Kidney glomerular epithelial cell (primary cell): ENCODE results near the gene TSPAN9.

Experiments
- DNase-seq: peaks from one replicate; lab custom pipeline; 2025; lab: John Stamatoyannopoulos, UW

TSPAN9 gene

DNA sequence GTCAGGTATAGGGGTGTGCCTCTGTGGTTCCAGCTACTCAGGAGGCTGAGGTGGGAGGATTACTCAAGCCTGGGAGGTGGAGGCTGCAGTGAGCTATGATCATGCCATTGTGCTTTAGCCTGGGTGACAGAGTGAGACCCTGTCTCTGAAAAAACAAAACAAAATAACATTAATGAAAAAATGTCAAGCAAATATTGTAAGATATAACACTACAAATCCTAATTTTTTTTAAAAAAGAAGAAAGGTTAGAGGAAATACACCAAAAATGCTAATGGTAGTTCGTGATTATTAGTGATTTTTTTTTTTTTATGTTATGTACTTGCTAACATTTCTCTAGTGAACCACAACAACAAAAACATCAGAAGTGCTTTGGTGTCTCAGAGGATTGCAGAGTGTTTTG is 47.7 kb downstream of the TSPAN9 start:
- DNase-seq: no peak

DNA sequence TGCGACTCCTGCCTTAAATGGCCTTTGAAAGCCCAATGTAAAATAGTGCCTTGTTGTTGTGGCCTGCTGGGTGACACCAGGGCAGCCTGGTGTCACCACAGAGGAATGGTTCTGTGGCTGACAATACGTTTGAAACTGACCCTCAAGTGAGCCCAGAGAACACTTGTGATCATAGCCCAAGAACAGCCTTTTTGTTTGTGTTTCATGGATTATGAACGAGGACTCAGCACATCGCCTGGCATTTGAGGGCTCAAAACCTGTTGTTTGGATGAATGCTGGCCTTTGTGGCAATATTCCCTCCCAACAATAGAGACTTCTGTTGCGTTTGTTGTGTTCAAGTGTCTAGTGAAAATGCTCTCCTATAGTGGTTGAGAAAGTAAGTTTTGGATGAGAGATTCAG is 48.5 kb downstream of the TSPAN9 start:
- DNase-seq: no peak

DNA sequence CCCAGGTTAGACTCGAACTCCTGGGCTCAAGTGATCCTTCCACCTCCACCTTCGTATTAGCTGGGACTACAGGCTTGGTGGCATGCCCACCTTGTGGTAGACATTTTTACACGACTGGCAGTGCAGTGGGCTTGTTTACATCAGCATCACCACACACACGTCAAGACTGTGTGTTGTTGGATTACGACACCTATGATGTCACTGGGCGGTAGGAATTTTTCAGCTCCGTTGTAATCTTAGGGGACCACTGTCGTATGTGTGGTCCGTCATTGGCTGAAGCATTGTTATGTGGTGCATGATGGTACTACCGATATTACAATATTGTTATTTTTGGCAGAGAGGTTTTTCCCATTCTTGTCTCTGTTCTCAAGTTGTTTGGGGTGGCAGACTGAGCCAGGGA is 50.7 kb downstream of the TSPAN9 start:
- DNase-seq: no peak

GRCh38 chr12:3128498-3129293 is 51.5 kb downstream of the TSPAN9 start:
- no peak for DNase-seq

DNA sequence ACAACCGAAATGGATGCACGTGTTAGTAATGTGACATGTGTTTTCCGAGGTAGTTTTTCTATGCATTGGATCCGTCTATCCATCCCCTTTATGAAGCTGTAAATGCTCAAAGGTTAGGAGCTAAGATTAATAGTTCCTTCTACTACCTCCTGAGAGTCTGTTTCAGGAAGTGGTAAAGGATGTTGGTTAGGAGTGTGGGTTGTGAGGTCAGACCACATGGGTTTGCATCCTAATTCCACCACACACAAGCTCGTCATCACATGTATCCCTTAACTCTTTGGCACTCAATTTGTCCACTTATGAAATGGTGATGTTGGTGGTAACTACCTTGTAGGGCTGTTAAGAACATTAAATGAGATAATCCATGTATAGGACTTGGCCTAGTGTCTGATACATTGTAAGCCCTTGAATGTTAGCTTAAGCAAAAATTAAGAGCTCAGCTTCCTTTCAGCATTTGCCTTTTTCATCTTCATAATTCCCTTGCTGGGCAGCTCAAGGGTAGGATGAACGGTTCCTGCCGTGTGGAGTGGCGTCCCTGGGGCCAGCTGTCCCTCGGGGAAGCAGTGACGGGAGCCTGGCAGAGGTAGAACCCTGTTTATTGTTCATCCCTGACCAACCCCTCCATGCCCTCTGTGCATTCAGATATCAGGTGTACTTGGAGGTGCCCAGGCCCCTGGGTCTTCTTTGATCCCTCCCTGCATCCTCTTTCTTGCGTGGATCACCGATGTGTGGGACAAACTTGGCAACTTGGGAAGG is 52.3 kb downstream of the TSPAN9 start:
- no peak for DNase-seq

GRCh38 chr12:3130057-3130830 is 53.1 kb downstream of the TSPAN9 start:
- DNase-seq: no peak

GRCh38 chr12:3131129-3131528 is 54.0 kb downstream of the TSPAN9 start:
- DNase-seq: no peak

- no peak for DNase-seq
These were observed 55.6 kb downstream of the TSPAN9 start for GRCh38 chr12:3132636-3133404.

DNA sequence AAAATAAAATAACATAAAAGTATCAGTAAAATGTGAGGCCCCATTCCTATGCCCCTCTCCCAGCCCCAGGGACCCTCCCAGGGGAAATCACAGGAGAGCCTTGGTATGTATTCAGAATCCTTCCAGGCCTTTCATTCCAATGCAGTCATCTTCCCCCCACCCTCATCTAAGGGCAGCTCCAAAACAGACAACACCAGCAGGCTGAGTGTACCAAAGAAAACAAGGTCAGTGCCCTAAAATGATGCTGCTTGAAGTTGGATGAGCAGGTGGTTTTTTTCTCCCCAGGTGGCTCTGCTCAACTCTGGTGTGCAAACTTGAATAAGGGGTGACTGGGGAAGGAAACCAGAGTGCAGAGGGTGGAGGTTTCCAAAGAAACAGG is 56.2 kb downstream of the TSPAN9 start:
- no peak for DNase-seq

DNA sequence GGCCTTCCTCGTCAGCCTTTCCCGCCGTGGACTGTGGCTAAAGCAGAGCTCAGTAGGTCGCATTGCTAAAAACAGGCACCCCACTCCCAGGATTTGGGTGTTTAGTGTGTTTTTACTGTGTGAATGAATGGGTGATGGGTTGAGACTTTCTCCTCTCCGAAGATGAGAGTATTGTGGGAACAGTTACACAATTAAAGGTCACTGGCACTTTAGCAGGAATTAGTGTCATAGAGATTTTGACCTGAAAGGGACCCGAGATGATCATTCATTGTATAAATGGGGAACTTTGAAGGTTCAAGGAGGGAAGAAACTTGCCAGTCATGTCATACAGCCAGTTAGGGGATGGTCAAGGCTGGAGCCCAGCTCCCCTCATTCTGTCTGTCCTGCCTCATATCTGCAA is 56.9 kb downstream of the TSPAN9 start:
- DNase-seq: no peak

DNA sequence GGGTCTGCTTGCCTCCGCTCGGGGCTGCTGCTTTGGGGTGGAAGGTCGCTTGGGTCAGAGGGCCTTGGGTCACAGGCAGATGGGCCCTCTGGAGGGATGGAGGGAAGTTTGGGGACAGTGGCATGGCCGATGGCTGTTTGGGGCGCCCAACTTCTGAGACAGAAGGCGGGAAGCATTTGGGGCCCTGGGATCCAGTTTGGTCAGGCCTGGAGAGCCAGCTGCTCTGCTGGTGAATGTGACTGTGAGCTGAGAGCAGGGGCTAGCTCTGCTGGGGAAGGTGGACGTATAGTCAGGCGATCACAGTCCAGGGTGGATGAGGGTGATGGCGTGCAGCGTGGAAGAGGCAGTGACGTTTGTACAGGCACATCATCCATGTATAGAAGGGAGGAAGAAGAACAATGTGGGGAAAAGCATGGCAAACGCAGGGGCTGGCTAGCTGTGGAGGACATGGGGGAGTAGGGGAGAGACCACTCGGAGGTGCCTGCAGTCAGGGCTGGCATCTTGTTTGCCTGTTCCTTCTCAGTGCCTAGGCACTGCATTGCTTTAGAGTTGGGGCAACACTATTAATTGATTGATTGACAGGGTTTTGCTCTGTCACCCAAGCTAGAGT is 57.5 kb downstream of the TSPAN9 start:
- DNase-seq: no peak

GRCh38 chr12:3135522-3136461 is 58.6 kb downstream of the TSPAN9 start:
- peak; percentile 40 for DNase-seq

GRCh38 chr12:3136641-3137267 is 59.6 kb downstream of the TSPAN9 start:
- no peak for DNase-seq

DNA sequence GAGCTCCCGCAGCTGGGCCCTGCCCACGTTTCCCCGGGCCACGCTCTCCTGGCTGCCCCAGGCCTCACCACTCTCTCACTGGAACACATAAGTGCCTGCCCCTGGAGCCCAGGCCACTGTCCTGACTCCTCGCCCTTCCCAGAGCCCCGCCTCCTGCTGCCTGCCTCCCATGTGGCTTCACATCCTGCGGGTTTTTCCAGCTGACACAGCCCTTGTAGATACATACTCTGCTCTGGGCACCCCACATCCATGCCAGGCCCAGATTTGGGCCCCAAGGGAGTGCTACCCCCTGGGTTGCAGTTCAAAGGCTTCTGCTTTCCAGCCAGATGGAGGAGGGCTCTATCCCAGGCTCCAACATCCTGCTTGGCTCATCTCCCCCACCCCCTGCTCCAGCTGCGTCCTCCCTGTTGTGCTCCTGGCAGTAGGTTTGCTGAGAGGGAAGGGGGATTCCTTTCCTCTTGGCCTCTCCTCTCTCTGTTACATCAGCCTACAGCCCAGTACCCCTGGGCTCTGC is 60.1 kb downstream of the TSPAN9 start:
- no peak for DNase-seq

GRCh38 chr12:3137814-3138445 is 60.8 kb downstream of the TSPAN9 start:
- DNase-seq: no peak

GRCh38 chr12:3138941-3139511 is 61.8 kb downstream of the TSPAN9 start:
- DNase-seq: no peak

- no peak for DNase-seq
These were observed 62.6 kb downstream of the TSPAN9 start for GRCh38 chr12:3139760-3140159.

DNA sequence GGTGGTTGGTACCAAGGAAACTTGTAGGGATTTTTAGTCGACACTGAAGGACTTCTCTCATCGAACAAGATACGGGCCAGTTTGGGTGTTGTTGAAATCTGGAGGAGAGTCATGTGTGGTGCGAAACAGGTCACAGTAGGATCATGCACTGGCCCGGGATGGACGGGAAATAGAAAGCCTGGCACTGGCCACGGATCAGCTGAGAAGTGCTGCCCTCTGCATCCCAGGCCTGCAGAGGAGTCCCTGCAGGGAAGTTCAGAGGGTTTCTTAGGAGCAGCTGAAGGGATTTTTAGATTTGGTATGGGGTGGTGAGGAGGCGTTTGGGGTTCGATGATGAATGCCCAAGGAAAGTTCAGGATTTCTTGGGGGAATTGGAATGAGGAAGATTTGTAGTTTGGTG is 63.1 kb downstream of the TSPAN9 start:
- DNase-seq: no peak
